HEK293 (cell line): ENCODE results near the gene CCNY.

Experiments used
- YY1 ChIP-seq: fragments of 450-650 bp; formaldehyde crosslinking; IDR thresholded peaks from 2 replicates; pipeline ENCODE4 v1.5.1; 2018; ENCODE audit warnings: missing biosample characterization, missing genetic modification characterization
- ZNF133 ChIP-seq: fragments of 450-650 bp; formaldehyde crosslinking; IDR thresholded peaks from 2 replicates; pipeline ENCODE4 v1.5.1; 2016; ENCODE audit warnings: missing biosample characterization, missing genetic modification characterization
- TF ChIP-seq, protein P1 (sequence below): fragments of 450-650 bp; formaldehyde crosslinking; IDR thresholded peaks from 2 replicates; pipeline ENCODE4 v1.5.1; 2016; ENCODE audit warnings: missing biosample characterization, missing genetic modification characterization, borderline replicate concordance
- TF ChIP-seq, protein P2 (sequence below): IDR thresholded peaks from 2 replicates; pipeline ENCODE4 v1.6.1; 2011; ENCODE audit warnings: mild to moderate bottlenecking, low read depth, low read length, borderline replicate concordance
- TF ChIP-seq, protein P3 (sequence below): fragments of 450-650 bp; formaldehyde crosslinking; IDR thresholded peaks from 2 replicates; pipeline ENCODE4 v1.5.1; 2016; ENCODE audit warnings: missing biosample characterization, missing genetic modification characterization
- TF ChIP-seq, protein P4 (sequence below): fragments of 450-650 bp; formaldehyde crosslinking; IDR thresholded peaks from 2 replicates; pipeline ENCODE4 v1.5.1; 2016; ENCODE audit warnings: missing biosample characterization, missing genetic modification characterization
- TF ChIP-seq, protein P5 (sequence below): fragments of 450-650 bp; IDR thresholded peaks from 2 replicates; pipeline ENCODE4 v1.5.1; 2018; ENCODE audit warnings: missing biosample characterization, mild to moderate bottlenecking, missing genetic modification characterization
- TF ChIP-seq, protein P6 (sequence below): fragments of 450-650 bp; formaldehyde crosslinking; IDR thresholded peaks from 2 replicates; pipeline ENCODE4 v1.5.1; 2016; ENCODE audit warnings: missing biosample characterization, missing genetic modification characterization, low read depth

DNA sequence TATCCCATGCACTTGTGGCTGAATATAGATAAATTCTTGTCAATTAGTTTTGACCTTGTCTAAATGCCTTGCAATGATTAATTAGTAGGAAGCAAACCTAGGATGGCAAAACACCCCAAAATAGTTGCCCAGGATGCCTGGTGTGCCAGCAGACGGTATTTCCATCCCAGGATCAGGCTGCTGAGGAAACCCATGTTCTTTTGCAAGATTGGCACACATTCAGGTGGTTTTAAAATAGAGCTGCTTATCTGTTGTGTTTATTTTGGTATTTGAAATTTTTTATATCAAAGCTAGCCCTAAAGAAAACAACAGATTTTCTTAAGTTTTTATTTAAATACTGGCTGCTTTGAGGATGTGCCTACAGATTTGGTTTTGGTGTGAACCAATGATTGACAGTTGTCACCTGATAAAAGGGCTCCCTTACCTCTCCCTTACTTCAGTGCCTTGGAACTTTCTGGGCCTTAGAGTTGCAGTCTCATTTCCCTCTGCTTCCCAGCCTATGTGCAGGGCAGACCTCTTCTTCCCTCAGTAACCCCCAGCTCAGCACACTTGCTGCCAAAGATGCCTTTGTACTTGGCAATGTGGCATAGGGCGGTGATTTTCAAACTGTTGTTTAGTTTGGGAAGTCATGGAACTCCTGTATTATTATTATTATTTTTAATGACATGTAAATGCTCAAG lies 54.0 kb downstream of the CCNY start:
- TF ChIP-seq, protein P1, sequence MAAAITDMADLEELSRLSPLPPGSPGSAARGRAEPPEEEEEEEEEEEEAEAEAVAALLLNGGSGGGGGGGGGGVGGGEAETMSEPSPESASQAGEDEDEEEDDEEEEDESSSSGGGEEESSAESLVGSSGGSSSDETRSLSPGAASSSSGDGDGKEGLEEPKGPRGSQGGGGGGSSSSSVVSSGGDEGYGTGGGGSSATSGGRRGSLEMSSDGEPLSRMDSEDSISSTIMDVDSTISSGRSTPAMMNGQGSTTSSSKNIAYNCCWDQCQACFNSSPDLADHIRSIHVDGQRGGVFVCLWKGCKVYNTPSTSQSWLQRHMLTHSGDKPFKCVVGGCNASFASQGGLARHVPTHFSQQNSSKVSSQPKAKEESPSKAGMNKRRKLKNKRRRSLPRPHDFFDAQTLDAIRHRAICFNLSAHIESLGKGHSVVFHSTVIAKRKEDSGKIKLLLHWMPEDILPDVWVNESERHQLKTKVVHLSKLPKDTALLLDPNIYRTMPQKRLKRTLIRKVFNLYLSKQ (tag by site-specific recombination): no peak
- TF ChIP-seq, protein P2, sequence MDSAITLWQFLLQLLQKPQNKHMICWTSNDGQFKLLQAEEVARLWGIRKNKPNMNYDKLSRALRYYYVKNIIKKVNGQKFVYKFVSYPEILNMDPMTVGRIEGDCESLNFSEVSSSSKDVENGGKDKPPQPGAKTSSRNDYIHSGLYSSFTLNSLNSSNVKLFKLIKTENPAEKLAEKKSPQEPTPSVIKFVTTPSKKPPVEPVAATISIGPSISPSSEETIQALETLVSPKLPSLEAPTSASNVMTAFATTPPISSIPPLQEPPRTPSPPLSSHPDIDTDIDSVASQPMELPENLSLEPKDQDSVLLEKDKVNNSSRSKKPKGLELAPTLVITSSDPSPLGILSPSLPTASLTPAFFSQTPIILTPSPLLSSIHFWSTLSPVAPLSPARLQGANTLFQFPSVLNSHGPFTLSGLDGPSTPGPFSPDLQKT: no peak
- TF ChIP-seq, protein P3, sequence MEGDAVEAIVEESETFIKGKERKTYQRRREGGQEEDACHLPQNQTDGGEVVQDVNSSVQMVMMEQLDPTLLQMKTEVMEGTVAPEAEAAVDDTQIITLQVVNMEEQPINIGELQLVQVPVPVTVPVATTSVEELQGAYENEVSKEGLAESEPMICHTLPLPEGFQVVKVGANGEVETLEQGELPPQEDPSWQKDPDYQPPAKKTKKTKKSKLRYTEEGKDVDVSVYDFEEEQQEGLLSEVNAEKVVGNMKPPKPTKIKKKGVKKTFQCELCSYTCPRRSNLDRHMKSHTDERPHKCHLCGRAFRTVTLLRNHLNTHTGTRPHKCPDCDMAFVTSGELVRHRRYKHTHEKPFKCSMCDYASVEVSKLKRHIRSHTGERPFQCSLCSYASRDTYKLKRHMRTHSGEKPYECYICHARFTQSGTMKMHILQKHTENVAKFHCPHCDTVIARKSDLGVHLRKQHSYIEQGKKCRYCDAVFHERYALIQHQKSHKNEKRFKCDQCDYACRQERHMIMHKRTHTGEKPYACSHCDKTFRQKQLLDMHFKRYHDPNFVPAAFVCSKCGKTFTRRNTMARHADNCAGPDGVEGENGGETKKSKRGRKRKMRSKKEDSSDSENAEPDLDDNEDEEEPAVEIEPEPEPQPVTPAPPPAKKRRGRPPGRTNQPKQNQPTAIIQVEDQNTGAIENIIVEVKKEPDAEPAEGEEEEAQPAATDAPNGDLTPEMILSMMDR: no peak
- TF ChIP-seq, protein P4, sequence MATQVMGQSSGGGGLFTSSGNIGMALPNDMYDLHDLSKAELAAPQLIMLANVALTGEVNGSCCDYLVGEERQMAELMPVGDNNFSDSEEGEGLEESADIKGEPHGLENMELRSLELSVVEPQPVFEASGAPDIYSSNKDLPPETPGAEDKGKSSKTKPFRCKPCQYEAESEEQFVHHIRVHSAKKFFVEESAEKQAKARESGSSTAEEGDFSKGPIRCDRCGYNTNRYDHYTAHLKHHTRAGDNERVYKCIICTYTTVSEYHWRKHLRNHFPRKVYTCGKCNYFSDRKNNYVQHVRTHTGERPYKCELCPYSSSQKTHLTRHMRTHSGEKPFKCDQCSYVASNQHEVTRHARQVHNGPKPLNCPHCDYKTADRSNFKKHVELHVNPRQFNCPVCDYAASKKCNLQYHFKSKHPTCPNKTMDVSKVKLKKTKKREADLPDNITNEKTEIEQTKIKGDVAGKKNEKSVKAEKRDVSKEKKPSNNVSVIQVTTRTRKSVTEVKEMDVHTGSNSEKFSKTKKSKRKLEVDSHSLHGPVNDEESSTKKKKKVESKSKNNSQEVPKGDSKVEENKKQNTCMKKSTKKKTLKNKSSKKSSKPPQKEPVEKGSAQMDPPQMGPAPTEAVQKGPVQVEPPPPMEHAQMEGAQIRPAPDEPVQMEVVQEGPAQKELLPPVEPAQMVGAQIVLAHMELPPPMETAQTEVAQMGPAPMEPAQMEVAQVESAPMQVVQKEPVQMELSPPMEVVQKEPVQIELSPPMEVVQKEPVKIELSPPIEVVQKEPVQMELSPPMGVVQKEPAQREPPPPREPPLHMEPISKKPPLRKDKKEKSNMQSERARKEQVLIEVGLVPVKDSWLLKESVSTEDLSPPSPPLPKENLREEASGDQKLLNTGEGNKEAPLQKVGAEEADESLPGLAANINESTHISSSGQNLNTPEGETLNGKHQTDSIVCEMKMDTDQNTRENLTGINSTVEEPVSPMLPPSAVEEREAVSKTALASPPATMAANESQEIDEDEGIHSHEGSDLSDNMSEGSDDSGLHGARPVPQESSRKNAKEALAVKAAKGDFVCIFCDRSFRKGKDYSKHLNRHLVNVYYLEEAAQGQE (tag by site-specific recombination): no peak
- TF ChIP-seq, protein P5, sequence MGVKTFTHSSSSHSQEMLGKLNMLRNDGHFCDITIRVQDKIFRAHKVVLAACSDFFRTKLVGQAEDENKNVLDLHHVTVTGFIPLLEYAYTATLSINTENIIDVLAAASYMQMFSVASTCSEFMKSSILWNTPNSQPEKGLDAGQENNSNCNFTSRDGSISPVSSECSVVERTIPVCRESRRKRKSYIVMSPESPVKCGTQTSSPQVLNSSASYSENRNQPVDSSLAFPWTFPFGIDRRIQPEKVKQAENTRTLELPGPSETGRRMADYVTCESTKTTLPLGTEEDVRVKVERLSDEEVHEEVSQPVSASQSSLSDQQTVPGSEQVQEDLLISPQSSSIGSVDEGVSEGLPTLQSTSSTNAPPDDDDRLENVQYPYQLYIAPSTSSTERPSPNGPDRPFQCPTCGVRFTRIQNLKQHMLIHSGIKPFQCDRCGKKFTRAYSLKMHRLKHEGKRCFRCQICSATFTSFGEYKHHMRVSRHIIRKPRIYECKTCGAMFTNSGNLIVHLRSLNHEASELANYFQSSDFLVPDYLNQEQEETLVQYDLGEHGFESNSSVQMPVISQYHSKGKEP (tag by site-specific recombination): no peak
- TF ChIP-seq YY1 (tag by site-specific recombination) (no peak), ZNF133 (tag by site-specific recombination) (no peak)
- TF ChIP-seq, protein P6, sequence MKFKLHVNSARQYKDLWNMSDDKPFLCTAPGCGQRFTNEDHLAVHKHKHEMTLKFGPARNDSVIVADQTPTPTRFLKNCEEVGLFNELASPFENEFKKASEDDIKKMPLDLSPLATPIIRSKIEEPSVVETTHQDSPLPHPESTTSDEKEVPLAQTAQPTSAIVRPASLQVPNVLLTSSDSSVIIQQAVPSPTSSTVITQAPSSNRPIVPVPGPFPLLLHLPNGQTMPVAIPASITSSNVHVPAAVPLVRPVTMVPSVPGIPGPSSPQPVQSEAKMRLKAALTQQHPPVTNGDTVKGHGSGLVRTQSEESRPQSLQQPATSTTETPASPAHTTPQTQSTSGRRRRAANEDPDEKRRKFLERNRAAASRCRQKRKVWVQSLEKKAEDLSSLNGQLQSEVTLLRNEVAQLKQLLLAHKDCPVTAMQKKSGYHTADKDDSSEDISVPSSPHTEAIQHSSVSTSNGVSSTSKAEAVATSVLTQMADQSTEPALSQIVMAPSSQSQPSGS: no peak
